Bronchial epithelial cell (primary cell): ENCODE data around the gene NEURL1. TPM values are rescaled to one million over a fixed set of nuclear protein-coding genes. Genes with fewer than 3 reads are reported as not detected.

Experiments
- DNase-seq: peaks from one replicate; pipeline ENCODE4 v3.0.0-alpha.2; 2010; ENCODE audit warnings: low read depth
- FAIRE-seq: peaks from 2 replicates; lab custom pipeline; 2011; peaks lifted over from hg19 to GRCh38; lab: Jason Lieb, UNC
- H3K27me3 ChIP-seq: 2 replicates; pipeline ENCODE4 v1.5.1; 2011; ENCODE audit warnings: low read length; ENCODE audit not compliant: control insufficient read depth, insufficient read depth
- H3K36me3 ChIP-seq: 2 replicates; pipeline ENCODE4 v1.5.1; 2011; ENCODE audit warnings: low read length; ENCODE audit not compliant: control insufficient read depth, insufficient read depth
- H3K4me3 ChIP-seq: 2 replicates; pipeline ENCODE4 v1.5.1; 2011; ENCODE audit warnings: mild to moderate bottlenecking, low read depth, low read length, control low read depth
- total RNA-seq: library from RNA; depleted of rRNA; stranded (reverse); fragments of >200 nt; gene quantifications from 2 replicates; pipeline ENCODE4 v1.2.1, GENCODE V29; 2014
- TF ChIP-seq, protein P1 (sequence below): IDR thresholded peaks from 2 replicates; pipeline ENCODE4 v1.5.1; 2011; ENCODE audit warnings: mild to moderate bottlenecking, moderate library complexity, low read length, control low read depth, inconsistent platforms; ENCODE audit not compliant: insufficient read depth, severe bottlenecking

The NEURL1 gene
- total RNA-seq, 1 donor from 2014 or later: 1.1 TPM

DNA sequence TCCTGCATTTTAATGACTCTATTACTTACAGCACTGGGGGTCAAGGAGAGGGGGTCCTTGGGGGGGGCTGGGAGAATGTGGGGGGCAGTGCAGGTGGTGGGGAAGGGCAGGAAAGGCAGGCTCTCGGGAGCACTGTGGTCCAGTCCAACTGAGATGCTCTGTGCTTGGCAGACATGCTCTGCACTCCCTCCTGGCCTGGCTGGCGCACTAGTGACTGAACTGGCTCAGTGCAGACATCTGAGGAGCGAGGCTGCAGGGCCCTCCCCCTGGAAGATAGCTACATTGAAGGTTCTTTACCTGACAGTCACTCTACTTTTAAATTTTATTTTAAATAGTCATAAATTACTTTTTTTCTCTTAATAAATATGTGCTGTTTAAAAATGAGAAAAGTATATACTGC is 105.7 kb downstream of the NEURL1 start:
- no peak for DNase-seq
- Histone ChIP-seq H3K27me3 (no peaks in the 10 kb centered on the region), H3K36me3 (peaks cover 18% of the 10 kb centered on the region), H3K4me3 (no peak overlapping the region)
- no peak for FAIRE-seq
- TF ChIP-seq, protein P1, sequence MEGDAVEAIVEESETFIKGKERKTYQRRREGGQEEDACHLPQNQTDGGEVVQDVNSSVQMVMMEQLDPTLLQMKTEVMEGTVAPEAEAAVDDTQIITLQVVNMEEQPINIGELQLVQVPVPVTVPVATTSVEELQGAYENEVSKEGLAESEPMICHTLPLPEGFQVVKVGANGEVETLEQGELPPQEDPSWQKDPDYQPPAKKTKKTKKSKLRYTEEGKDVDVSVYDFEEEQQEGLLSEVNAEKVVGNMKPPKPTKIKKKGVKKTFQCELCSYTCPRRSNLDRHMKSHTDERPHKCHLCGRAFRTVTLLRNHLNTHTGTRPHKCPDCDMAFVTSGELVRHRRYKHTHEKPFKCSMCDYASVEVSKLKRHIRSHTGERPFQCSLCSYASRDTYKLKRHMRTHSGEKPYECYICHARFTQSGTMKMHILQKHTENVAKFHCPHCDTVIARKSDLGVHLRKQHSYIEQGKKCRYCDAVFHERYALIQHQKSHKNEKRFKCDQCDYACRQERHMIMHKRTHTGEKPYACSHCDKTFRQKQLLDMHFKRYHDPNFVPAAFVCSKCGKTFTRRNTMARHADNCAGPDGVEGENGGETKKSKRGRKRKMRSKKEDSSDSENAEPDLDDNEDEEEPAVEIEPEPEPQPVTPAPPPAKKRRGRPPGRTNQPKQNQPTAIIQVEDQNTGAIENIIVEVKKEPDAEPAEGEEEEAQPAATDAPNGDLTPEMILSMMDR: no peak

DNA sequence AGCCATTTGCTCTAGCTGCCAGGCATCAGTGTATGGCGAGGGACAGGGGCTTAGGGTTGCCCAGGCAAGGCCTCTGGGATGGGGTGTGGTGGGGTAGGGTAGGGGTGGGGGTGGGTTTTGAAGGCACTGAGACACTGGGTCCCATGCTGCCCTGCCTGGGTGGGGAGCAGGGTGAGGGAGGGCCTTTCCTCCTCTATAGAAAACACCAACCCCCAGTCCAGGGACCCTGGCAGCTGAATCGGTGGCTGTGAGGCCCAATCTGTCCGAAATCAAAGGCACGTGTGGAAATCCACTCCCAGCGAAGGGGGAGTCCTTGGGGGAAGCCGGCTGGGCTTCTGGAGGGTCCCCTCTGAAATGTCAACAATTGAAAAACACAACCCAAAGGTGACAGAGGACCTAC is 106.4 kb downstream of the NEURL1 start:
- no peaks in the 10 kb centered on the region for H3K27me3 ChIP-seq
- no peak overlapping the region for H3K4me3 ChIP-seq
- TF ChIP-seq, protein P1: no peak
- no peak for DNase-seq
- FAIRE-seq: no peak
- H3K36me3 ChIP-seq: peaks cover 20% of the 10 kb centered on the region

DNA sequence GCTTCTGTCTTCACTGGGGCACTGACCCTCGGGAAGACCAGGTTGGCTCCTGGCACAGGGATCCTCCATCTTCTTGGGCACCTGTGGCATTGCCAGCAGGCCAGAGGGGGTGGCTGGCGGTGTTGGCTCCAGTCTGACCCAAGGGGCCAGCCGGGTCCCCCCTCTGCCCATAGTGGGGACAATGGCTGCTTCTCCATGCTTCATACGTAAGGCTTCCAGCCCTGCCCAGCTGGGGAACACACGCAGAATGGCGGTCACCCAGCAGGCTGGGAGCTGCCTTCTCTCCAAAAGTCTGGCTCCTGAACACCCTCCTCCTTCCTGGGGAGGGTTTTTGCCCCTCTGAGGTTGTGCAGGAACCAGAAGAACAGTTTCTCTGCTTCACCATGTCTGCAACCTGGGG is 106.8 kb downstream of the NEURL1 start:
- H3K36me3 ChIP-seq: peaks cover 23% of the 10 kb centered on the region
- no peak for DNase-seq
- TF ChIP-seq, protein P1: no peak
- FAIRE-seq: no peak
- H3K27me3 ChIP-seq: no peaks in the 10 kb centered on the region
- H3K4me3 ChIP-seq: no peak overlapping the region

DNA sequence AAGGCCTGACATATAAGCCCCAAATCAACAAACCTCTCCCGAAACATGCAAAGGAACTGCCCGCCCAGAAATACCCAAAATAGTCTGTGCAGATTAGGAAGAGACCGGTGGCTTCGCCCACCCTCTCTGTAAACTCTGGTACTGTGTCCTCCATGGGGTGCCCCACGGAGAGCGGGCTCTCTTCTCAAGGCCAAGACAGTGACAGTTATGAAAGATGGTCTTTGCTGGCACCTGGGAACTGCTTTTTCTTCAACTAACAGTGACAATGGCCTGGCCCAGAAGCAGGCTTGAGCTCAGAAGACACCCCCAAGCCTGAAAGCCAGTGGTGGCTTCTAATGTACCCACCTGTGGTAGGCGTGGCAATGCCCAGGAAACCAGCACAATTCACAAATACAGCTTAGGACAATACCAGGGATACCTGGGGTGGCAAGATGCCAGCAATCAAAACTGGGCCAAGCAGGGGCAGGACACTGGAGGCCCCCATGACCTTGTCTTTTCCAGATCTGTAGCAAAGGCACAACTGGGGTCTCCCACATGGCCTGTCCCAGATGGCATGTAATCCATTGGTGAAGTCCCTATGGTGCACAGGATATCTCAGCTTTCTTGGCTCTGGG is 107.6 kb downstream of the NEURL1 start:
- FAIRE-seq: no peak
- Histone ChIP-seq H3K4me3 (no peak overlapping the region), H3K27me3 (no peaks in the 10 kb centered on the region), H3K36me3 (peaks cover 23% of the 10 kb centered on the region)
- TF ChIP-seq, protein P1: no peak
- no peak for DNase-seq

DNA sequence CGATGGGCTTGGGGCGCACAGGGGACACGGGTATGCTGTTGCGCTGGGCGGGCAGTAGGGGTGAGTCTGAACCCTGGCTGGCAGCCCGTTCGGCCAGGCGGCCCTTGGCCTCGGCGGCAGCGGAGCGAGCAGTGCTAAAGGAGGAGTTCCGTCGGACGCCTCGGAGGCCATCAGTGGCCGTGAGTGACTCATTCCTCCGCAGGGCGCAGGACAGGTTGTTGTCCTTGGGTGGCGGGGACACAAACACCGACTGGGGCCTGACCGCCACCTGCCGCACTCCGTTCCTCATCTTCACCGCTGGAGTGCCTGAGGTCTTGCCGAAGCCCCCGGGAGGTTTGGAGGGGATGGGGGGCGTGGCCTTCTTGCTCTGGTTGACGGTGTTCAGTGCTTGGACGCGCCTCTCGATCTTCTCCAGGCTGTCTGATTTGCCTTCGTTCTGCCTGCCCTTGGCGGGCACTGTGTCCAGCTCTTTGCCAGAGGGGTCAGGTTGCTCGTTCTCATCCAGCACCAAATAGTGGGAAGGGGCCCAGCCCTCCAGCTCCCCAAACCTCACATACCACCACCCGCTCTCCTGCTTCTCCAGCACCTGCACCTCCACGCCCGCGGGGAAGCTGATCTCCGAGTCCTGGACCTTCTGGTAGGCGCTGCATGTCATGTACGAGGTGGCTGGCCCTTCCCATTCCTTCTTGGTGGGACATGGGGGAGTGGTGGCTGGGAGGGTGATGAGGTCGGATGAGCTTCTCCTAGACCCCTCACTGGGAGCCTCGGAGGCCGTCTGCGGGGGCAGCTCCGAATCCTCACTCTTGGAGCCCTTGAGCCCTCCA is 108.7 kb downstream of the NEURL1 start:
- Histone ChIP-seq H3K36me3 (peaks cover 23% of the 10 kb centered on the region), H3K4me3 (no peak overlapping the region), H3K27me3 (no peaks in the 10 kb centered on the region)
- TF ChIP-seq, protein P1: no peak
- FAIRE-seq (no peak), DNase-seq (no peak)
